Gastrocnemius medialis (tissue), 4 donors: ENCODE results near the gene STRN.

Experiments
- POLR2A ChIP-seq, 2 donors: fragments of 450-650 bp; IDR thresholded peaks; one replicate each; pipeline ENCODE4 v1.6.1; 2017; ENCODE audit warnings: antibody characterized with exemption in 2 of 2, mild to moderate bottlenecking in 2 of 2, moderate library complexity in 2 of 2
- TF ChIP-seq, protein P1 (sequence below), 5 experiments: fragments of 450-650 bp in 3 of 5; fragments of 200-600 bp in 2 of 5; sonication (generic) in 2 of 5; IDR thresholded peaks in 4 of 5; conservative IDR thresholded peaks in 1 of 5; 1 replicate in 4 of 5; 2 replicates in 1 of 5; pipeline ENCODE4 v1.5.1; 2016 to 2019; ENCODE audit warnings: antibody characterized with exemption in 5 of 5, mild to moderate bottlenecking in 3 of 5, moderate library complexity in 3 of 5

DNA sequence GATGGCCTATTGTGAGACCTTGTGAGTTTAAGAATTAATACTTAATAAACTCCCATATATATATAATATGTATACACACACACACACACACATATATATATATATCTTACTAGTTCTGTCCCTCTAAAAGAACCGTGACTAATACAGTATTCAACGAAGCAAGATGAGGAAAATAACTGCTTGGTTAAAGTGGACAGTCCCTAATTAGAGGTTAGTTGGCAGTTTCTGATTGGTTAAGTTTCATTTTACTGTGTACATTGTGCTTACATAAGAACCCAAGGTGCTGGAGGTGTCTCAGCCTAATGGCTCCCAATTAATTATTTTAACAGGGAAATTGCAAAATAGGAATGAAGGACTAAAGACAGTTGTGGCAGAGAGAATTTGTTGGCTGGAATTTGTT is 132.1 kb downstream of the STRN start:
- TF ChIP-seq, protein P1, sequence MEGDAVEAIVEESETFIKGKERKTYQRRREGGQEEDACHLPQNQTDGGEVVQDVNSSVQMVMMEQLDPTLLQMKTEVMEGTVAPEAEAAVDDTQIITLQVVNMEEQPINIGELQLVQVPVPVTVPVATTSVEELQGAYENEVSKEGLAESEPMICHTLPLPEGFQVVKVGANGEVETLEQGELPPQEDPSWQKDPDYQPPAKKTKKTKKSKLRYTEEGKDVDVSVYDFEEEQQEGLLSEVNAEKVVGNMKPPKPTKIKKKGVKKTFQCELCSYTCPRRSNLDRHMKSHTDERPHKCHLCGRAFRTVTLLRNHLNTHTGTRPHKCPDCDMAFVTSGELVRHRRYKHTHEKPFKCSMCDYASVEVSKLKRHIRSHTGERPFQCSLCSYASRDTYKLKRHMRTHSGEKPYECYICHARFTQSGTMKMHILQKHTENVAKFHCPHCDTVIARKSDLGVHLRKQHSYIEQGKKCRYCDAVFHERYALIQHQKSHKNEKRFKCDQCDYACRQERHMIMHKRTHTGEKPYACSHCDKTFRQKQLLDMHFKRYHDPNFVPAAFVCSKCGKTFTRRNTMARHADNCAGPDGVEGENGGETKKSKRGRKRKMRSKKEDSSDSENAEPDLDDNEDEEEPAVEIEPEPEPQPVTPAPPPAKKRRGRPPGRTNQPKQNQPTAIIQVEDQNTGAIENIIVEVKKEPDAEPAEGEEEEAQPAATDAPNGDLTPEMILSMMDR (IDR thresholded peaks at IDR 0.05 in 4 of 5, conservative IDR thresholded peaks at IDR 0.05 in 1 of 5): no peak
- no peak for TF ChIP-seq POLR2A (IDR thresholded peaks at IDR 0.05)
